Breast epithelium (tissue), 3 donors: ENCODE data around the gene ADAMTSL3.
"Not testable (repeated sequence)": the region's sequence is repeated elsewhere in the genome, so short reads cannot be mapped to it uniquely, and the experiment has no call there.

ENCODE experiments used
- CTCF ChIP-seq, 3 donors: fragments of 450-650 bp; IDR thresholded peaks; one replicate each; pipeline ENCODE4 v1.5.1; 2016 to 2017; ENCODE audit warnings: antibody characterized with exemption in 3 of 3, mild to moderate bottlenecking in 3 of 3, moderate library complexity in 3 of 3
- POLR2A ChIP-seq: fragments of 450-650 bp; IDR thresholded peaks from one replicate; pipeline ENCODE4 v1.6.1; 2016; ENCODE audit warnings: antibody characterized with exemption, mild to moderate bottlenecking, moderate library complexity

GRCh38 chr15:83757291-83757690 is 103.4 kb downstream of the ADAMTSL3 start:
- not testable (repeated sequence) for TF ChIP-seq CTCF (IDR thresholded peaks at IDR 0.05); POLR2A
